K562 (cell line): ENCODE data around the gene TMEM163. TPM values are rescaled to one million over a fixed set of nuclear protein-coding genes. Genes with fewer than 3 reads are reported as not detected.

Experiments used
- CBFA2T2 ChIP-seq: fragments of 450-650 bp; conservative IDR thresholded peaks from 2 replicates; pipeline ENCODE4 v1.6.1; 2017; ENCODE audit warnings: mild to moderate bottlenecking
- RAD51 ChIP-seq: fragments of 450-650 bp; IDR thresholded peaks from 2 replicates; pipeline ENCODE4 v1.7.1; 2016; ENCODE audit warnings: low read depth, mild to moderate bottlenecking, borderline replicate concordance
- TEAD1 ChIP-seq, 2 experiments: fragments of 450-650 bp in 1 of 2; sonication (generic) in 1 of 2; formaldehyde crosslinking; IDR thresholded peaks; 2 replicates each; pipeline versions ENCODE4 v1.4.0 to v1.8.0; 2020 to 2022; ENCODE audit warnings: mild to moderate bottlenecking in 2 of 2, missing genetic modification reagents in 1 of 2
- ZBTB17 ChIP-seq: fragments of 450-650 bp; formaldehyde crosslinking; IDR thresholded peaks from 2 replicates; pipeline ENCODE4 v1.4.0; 2020; ENCODE audit warnings: mild to moderate bottlenecking
- polyA plus RNA-seq, 8 experiments: library from polyadenylated mRNA; depleted of rRNA in 4 of 8; stranded (reverse) in 5 of 8; unstranded in 3 of 8; fragments of >200 nt; fragmentation: Nextera tagmentation in 2 of 8; fragmentation: Illumina TruSeq in 1 of 8; extraction: Ambion mirVana in 2 of 8; extraction: Trizol in 1 of 8; gene quantifications; 2 replicates each; pipeline versions ENCODE4 v1.2.1 to v1.2.3, GENCODE V29; 2011 to 2014; ENCODE audit warnings: inconsistent platforms in 1 of 8, missing spikeins in 1 of 8
- total RNA-seq, 7 experiments: library from RNA; depleted of rRNA in 6 of 7; stranded (reverse); fragments of >200 nt in 6 of 7; fragmentation: Illumina TruSeq in 2 of 7; extraction: Trizol in 2 of 7; gene quantifications; 2 replicates each; pipeline versions ENCODE4 v1.2.1 to v1.2.3, GENCODE V29; 2011 to 2021; ENCODE audit warnings: low replicate concordance in 1 of 7
- TF ChIP-seq, protein P1 (sequence below), 2 experiments: IDR thresholded peaks in 1 of 2; conservative IDR thresholded peaks in 1 of 2; 2 replicates each; pipeline ENCODE4 v1.6.1; 2016; ENCODE audit warnings: low read depth in 2 of 2, mild to moderate bottlenecking in 1 of 2, missing compliant biosample characterization in 1 of 2, missing genetic modification characterization in 1 of 2, moderate library complexity in 1 of 2
- TF ChIP-seq, protein P2 (sequence below): sonication (generic); formaldehyde crosslinking; IDR thresholded peaks from 2 replicates; pipeline ENCODE4 v1.8.0; 2022; ENCODE audit warnings: missing genetic modification reagents, mild to moderate bottlenecking, moderate library complexity, borderline replicate concordance
- TF ChIP-seq, protein P3 (sequence below): sonication (generic); IDR thresholded peaks from 2 replicates; pipeline ENCODE4 v1.6.1; 2016

TMEM163 gene
- total and polyA plus RNA-seq, 9 of the 15 experiments (the other 6 are each of a cell fraction or from before 2014, with no cell fraction given): 0.04 to 0.68 (median 0.16) TPM; not detected in 3

DNA sequence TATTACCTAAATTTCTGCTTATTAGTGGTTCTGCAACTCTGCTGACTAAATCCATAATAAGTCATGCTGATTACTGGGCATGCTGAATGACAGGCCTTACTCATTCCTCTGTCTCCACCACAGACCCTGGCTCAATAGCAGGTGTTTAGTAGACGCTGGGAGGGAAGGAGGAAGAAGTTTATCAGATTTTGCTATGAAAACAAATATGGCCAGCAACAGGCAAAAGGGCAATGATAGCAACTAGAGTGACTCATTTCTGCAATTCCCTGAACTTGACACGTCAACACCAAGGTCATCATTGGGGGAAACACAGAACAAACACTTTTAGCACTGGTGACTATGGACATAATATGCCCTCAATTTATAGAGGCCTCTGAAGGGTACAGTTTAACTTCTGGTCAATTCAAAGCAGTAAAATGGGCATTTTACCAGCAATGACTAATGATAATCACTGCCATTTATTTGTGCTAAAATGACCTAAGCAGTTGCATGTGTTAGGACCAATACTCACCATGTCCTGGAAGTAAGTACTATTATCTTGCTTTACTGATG is 35.2 kb downstream of the TMEM163 start (continued):
- TF ChIP-seq, protein P1, sequence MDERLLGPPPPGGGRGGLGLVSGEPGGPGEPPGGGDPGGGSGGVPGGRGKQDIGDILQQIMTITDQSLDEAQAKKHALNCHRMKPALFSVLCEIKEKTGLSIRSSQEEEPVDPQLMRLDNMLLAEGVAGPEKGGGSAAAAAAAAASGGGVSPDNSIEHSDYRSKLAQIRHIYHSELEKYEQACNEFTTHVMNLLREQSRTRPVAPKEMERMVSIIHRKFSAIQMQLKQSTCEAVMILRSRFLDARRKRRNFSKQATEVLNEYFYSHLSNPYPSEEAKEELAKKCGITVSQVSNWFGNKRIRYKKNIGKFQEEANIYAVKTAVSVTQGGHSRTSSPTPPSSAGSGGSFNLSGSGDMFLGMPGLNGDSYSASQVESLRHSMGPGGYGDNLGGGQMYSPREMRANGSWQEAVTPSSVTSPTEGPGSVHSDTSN (CRISPR knock-in tag; IDR thresholded peaks at IDR 0.05; ENCODE audit: low read depth): peak; percentile 54; the same call in 1 of the 2 replicates
- TF ChIP-seq, protein P1 (tag; conservative IDR thresholded peaks at IDR 0.05; ENCODE audit: low read depth): peak; percentile 78
- TF ChIP-seq TEAD1 (CRISPR knock-in tag; IDR thresholded peaks at IDR 0.05) (peak in 1 of 2 experiments; percentile 70; a peak in 1 of 4 replicates), CBFA2T2 (peak; percentile 46; the same call in 1 of the 2 replicates), ZBTB17 (CRISPR knock-in tag) (0 out of 2 replicates have a peak, but pooled peaks have one; percentile 48), RAD51 (no peak)
- TF ChIP-seq, protein P2, sequence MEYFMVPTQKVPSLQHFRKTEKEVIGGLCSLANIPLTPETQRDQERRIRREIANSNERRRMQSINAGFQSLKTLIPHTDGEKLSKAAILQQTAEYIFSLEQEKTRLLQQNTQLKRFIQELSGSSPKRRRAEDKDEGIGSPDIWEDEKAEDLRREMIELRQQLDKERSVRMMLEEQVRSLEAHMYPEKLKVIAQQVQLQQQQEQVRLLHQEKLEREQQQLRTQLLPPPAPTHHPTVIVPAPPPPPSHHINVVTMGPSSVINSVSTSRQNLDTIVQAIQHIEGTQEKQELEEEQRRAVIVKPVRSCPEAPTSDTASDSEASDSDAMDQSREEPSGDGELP (CRISPR knock-in tag): 0 out of 2 replicates have a peak, but pooled peaks have one; percentile 24
- TF ChIP-seq, protein P3, sequence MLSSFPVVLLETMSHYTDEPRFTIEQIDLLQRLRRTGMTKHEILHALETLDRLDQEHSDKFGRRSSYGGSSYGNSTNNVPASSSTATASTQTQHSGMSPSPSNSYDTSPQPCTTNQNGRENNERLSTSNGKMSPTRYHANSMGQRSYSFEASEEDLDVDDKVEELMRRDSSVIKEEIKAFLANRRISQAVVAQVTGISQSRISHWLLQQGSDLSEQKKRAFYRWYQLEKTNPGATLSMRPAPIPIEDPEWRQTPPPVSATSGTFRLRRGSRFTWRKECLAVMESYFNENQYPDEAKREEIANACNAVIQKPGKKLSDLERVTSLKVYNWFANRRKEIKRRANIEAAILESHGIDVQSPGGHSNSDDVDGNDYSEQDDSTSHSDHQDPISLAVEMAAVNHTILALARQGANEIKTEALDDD: peak; percentile 17; the same call in 1 of the 2 replicates
